CD14-positive monocyte (primary cell): Measurements from ENCODE around the gene PRDM13. TPM values are rescaled to one million over a fixed set of nuclear protein-coding genes. Genes with fewer than 3 reads are reported as not detected.
A peak's percentile ranks its signal among the peaks of the same experiment; 100 is the strongest.

ENCODE experiments used
- DNase-seq, 3 donors: peaks; one replicate each; pipeline ENCODE4 v3.0.0-alpha.2; 2011 to 2022
- H2AFZ ChIP-seq: 2 replicates; pipeline ENCODE4 v1.6.0; 2012; ENCODE audit warnings: mild to moderate bottlenecking, low read depth, low read length, inconsistent platforms; ENCODE audit not compliant: insufficient read depth, poor library complexity, severe bottlenecking
- H3K27ac ChIP-seq, 2 donors: 1 replicate in 1 of 2; 2 replicates in 1 of 2; pipeline ENCODE4 v1.5.1; 2012 to 2013; ENCODE audit warnings: low read length in 2 of 2, control low read depth in 1 of 2, inconsistent platforms in 1 of 2, low read depth in 1 of 2, mild to moderate bottlenecking in 1 of 2
- H3K27me3 ChIP-seq, 2 donors: one replicate each; pipeline versions ENCODE4 v1.6.0 to v1.6.1; 2011 to 2013; ENCODE audit warnings: low read length in 2 of 2; ENCODE audit not compliant: control insufficient read depth in 2 of 2, insufficient read depth in 2 of 2
- H3K36me3 ChIP-seq, 2 donors: replicated peaks in 1 of 2; 1 replicate in 1 of 2; 2 replicates in 1 of 2; pipeline versions ENCODE4 v1.5.1 to v1.6.1; 2012 to 2013; ENCODE audit warnings: low read length in 2 of 2, control low read depth in 1 of 2, inconsistent platforms in 1 of 2, mild to moderate bottlenecking in 1 of 2; ENCODE audit not compliant: insufficient read depth in 2 of 2, control insufficient read depth in 1 of 2
- H3K4me1 ChIP-seq, 2 donors: 1 replicate in 1 of 2; 2 replicates in 1 of 2; pipeline versions ENCODE4 v1.5.1 to v1.6.1; 2012 to 2013; ENCODE audit warnings: low read length in 2 of 2, control low read depth in 1 of 2, inconsistent platforms in 1 of 2, mild to moderate bottlenecking in 1 of 2, moderate library complexity in 1 of 2; ENCODE audit not compliant: insufficient read depth in 2 of 2, control insufficient read depth in 1 of 2
- H3K4me2 ChIP-seq: replicated peaks from 2 replicates; pipeline ENCODE3; 2012; ENCODE audit warnings: low read length, moderate library complexity, mild to moderate bottlenecking; ENCODE audit not compliant: poor library complexity, severe bottlenecking; ENCODE audit errors: extremely low read depth
- H3K4me3 ChIP-seq, 3 experiments: fragments of 200-600 bp in 1 of 3; sonication (generic) in 1 of 3; replicated peaks in 1 of 3; 1 replicate in 2 of 3; 2 replicates in 1 of 3; pipeline ENCODE4 v1.5.1; 2011 to 2013; ENCODE audit warnings: low read length in 3 of 3, mild to moderate bottlenecking in 3 of 3, control low read depth in 2 of 3, low read depth in 2 of 3, inconsistent platforms in 1 of 3, moderate library complexity in 1 of 3
- H3K79me2 ChIP-seq: 2 replicates; pipeline ENCODE4 v1.6.0; 2012; ENCODE audit warnings: mild to moderate bottlenecking, control low read depth, inconsistent platforms, low read length, moderate library complexity; ENCODE audit not compliant: insufficient read depth
- H3K9ac ChIP-seq: 2 replicates; pipeline ENCODE4 v1.6.0; 2017; ENCODE audit warnings: low read length, mild to moderate bottlenecking; ENCODE audit not compliant: insufficient read depth, poor library complexity, severe bottlenecking
- H3K9me3 ChIP-seq, 2 donors: replicated peaks in 1 of 2; 1 replicate in 1 of 2; 2 replicates in 1 of 2; pipeline versions ENCODE4 v1.5.1 to v1.6.1; 2012 to 2013; ENCODE audit warnings: low read length in 2 of 2, control low read depth in 1 of 2; ENCODE audit not compliant: control insufficient read depth in 1 of 2, insufficient read depth in 1 of 2
- H4K20me1 ChIP-seq: 2 replicates; pipeline ENCODE4 v1.6.0; 2012; ENCODE audit warnings: mild to moderate bottlenecking, low read length, control low read depth, moderate library complexity; ENCODE audit not compliant: insufficient read depth
- H3K27ac Mint-ChIP-seq, 7 donors: one replicate each; pipeline ENCODE4 v1.8.0; 2020; ENCODE audit warnings: mild to moderate bottlenecking in 7 of 7, mixed read lengths in 7 of 7, moderate library complexity in 6 of 7, inconsistent platforms in 2 of 7
- H3K27me3 Mint-ChIP-seq, 3 donors: one replicate each; pipeline ENCODE4 v1.8.0; 2021 to 2022; ENCODE audit warnings: low read depth in 3 of 3, mild to moderate bottlenecking in 3 of 3, mixed read lengths in 3 of 3, moderate library complexity in 3 of 3, inconsistent platforms in 1 of 3
- H3K36me3 Mint-ChIP-seq, 2 donors: one replicate each; pipeline ENCODE4 v1.8.0; 2020; ENCODE audit warnings: mixed read lengths in 2 of 2, inconsistent platforms in 1 of 2, mild to moderate bottlenecking in 1 of 2
- H3K4me1 Mint-ChIP-seq: one replicate; pipeline ENCODE4 v1.8.0; 2020; ENCODE audit warnings: mild to moderate bottlenecking, mixed read lengths
- H3K4me3 Mint-ChIP-seq, 2 donors: one replicate each; pipeline ENCODE4 v1.8.0; 2020; ENCODE audit warnings: mild to moderate bottlenecking in 2 of 2, mixed read lengths in 2 of 2, moderate library complexity in 1 of 2
- H3K9me3 Mint-ChIP-seq, 7 donors: one replicate each; pipeline ENCODE4 v1.8.0; 2020 to 2022; ENCODE audit warnings: mixed read lengths in 7 of 7, mild to moderate bottlenecking in 6 of 7, moderate library complexity in 6 of 7, inconsistent platforms in 2 of 7
- WGBS: methylation state at CpG from one replicate; pipeline ENCODE4 v1.1.5; 2013; ENCODE audit warnings: missing lambda C conversion rate; ENCODE audit not compliant: insufficient coverage; 5-methylcytosine and 5-hydroxymethylcytosine counted together
- intact Hi-C, 2 donors: fragments of 100-400 bp; cut with micrococcal nuclease; formaldehyde crosslinking; loops; one replicate each; pipeline versions ENCODE4 v1.15.0 to v1.15.1; 2023
- polyA plus RNA-seq, 3 donors: library from polyadenylated mRNA; depleted of rRNA in 1 of 3; unstranded in 2 of 3; stranded (reverse) in 1 of 3; fragments of 300-500 nt in 2 of 3; fragments of >200 nt in 1 of 3; fragmentation: Illumina TruSeq in 2 of 3; gene quantifications; 1 replicate in 2 of 3; 2 replicates in 1 of 3; pipeline ENCODE4 v1.2.3, GENCODE V29; 2012 to 2021
- TF ChIP-seq, protein P1 (sequence below): fragments of 200-600 bp; IDR thresholded peaks from one replicate; pipeline ENCODE4 v1.8.0; 2022; ENCODE audit warnings: antibody characterized with exemption, mild to moderate bottlenecking

Gene PRDM13
- polyA plus RNA-seq, 3 donors = not detected

DNA sequence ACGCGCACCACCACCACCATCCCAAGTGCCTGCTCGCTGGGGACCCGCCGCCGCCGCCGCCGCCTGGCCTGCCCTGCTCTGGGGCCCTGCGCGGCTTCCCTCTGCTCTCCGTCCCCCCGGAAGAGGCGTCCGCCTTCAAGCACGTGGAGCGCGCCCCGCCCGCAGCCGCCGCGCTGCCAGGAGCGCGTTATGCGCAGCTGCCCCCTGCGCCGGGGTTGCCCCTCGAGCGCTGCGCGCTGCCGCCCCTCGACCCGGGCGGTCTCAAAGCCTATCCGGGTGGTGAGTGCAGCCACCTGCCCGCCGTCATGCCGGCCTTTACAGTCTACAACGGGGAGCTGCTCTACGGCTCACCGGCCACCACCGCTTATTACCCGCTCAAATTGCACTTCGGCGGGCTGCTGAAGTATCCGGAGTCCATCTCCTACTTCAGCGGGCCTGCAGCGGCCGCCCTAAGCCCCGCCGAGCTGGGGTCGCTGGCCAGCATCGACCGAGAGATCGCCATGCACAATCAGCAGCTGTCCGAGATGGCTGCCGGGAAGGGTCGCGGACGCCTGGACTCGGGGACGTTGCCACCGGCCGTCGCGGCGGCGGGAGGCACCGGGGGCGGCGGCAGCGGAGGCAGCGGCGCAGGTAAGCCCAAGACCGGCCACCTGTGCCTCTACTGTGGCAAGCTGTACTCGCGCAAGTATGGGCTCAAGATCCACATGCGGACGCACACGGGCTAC lies 7.2 kb downstream of the PRDM13 start:
- Histone ChIP-seq H4K20me1 (no peaks in the 10 kb centered on the region), H3K36me3 (no peaks in the 10 kb centered on the region), H3K4me1 (peaks cover 23 to 28% of the 10 kb centered on the region in 2 donors), H3K79me2 (no peaks in the 10 kb centered on the region), H3K27me3 (peaks cover 90 to 95% of the 10 kb centered on the region in 2 donors), H3K9me3 (peaks cover 6 to 50% of the 10 kb centered on the region in 2 donors), H3K27ac (no peak overlapping the region), H2AFZ (peak overlapping the region; percentile 80), H3K4me2 (peak overlapping the region; percentile 92), H3K9ac (no peak overlapping the region), H3K4me3 (peak overlapping the region; percentile 28 to 76 (median 38))
- intact Hi-C loops = no loop called here
- peak overlapping the region; percentile 72 to 90 for H3K4me3 Mint-ChIP-seq
- peaks cover 37% of the 10 kb centered on the region for H3K4me1 Mint-ChIP-seq
- DNase-seq = peak in 1 of 3 donors; percentile 33
- H3K27ac Mint-ChIP-seq = no peak overlapping the region
- H3K9me3 Mint-ChIP-seq = peaks cover 5 to 26% (median 16%) of the 10 kb centered on the region in 7 donors
- WGBS = 1% methylated on average over 82 of the region's 82 CpGs
- peaks cover 0 to 16% of the 10 kb centered on the region in 2 donors for H3K36me3 Mint-ChIP-seq
- TF ChIP-seq, protein P1, sequence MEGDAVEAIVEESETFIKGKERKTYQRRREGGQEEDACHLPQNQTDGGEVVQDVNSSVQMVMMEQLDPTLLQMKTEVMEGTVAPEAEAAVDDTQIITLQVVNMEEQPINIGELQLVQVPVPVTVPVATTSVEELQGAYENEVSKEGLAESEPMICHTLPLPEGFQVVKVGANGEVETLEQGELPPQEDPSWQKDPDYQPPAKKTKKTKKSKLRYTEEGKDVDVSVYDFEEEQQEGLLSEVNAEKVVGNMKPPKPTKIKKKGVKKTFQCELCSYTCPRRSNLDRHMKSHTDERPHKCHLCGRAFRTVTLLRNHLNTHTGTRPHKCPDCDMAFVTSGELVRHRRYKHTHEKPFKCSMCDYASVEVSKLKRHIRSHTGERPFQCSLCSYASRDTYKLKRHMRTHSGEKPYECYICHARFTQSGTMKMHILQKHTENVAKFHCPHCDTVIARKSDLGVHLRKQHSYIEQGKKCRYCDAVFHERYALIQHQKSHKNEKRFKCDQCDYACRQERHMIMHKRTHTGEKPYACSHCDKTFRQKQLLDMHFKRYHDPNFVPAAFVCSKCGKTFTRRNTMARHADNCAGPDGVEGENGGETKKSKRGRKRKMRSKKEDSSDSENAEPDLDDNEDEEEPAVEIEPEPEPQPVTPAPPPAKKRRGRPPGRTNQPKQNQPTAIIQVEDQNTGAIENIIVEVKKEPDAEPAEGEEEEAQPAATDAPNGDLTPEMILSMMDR = peak; percentile 24
- H3K27me3 Mint-ChIP-seq = peaks cover 91 to 97% (median 93%) of the 10 kb centered on the region in 3 donors

DNA sequence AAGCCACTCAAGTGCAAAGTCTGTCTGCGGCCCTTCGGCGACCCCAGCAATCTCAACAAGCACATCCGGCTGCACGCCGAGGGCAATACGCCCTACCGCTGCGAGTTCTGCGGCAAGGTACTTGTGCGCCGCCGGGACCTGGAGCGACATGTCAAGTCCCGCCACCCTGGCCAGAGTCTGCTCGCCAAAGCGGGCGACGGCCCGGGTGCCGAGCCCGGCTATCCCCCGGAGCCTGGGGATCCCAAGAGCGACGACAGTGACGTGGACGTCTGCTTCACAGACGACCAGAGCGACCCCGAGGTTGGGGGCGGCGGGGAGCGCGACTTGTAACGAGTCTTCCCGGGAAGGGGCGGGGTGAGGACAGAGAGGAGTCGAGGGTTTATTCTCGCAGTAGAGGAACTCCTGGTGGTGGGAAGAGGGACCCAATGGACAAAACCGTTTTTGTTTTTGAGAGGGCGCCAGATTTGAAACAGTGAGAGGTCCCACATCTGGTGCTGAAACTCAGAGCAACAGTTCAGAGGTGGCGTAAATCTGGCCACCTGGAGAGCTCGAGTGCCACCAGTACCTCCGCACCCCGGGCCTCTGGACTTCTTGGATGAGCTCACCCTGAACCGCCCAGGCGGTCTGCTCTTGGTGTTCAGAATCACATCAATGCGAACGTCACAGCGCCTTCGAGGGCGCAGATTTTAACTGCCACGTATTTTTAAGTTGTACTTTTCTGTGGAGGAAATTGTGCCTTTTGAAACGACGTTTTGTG lies 8.0 kb downstream of the PRDM13 start:
- H3K9me3 ChIP-seq = peaks cover 8 to 44% of the 10 kb centered on the region in 2 donors
- H2AFZ ChIP-seq = peak overlapping the region; percentile 80
- Mint-ChIP-seq H3K27ac (no peak overlapping the region), H3K4me3 (peak overlapping the region; percentile 64 to 90), H3K27me3 (peaks cover 91 to 97% (median 93%) of the 10 kb centered on the region in 3 donors), H3K4me1 (peaks cover 37% of the 10 kb centered on the region), H3K9me3 (peaks cover 5 to 24% (median 18%) of the 10 kb centered on the region in 7 donors), H3K36me3 (peaks cover 0 to 14% of the 10 kb centered on the region in 2 donors)
- peaks cover 23 to 28% of the 10 kb centered on the region in 2 donors for H3K4me1 ChIP-seq
- peak overlapping the region in 2 of 3 experiments; percentile 9 to 76 for H3K4me3 ChIP-seq
- no peaks in the 10 kb centered on the region for H4K20me1 ChIP-seq
- intact Hi-C loops = no loop called here
- no peaks in the 10 kb centered on the region for H3K36me3 ChIP-seq
- no peak for DNase-seq
- peaks cover 90 to 95% of the 10 kb centered on the region in 2 donors for H3K27me3 ChIP-seq
- peak overlapping the region; percentile 92 for H3K4me2 ChIP-seq
- 5% methylated on average over 51 of the region's 55 CpGs for WGBS
- H3K79me2 ChIP-seq = no peaks in the 10 kb centered on the region
- no peak overlapping the region for H3K27ac ChIP-seq
- H3K9ac ChIP-seq = no peak overlapping the region
- TF ChIP-seq, protein P1 = no peak
